Small intestine (tissue), 7 donors: Measurements from ENCODE around the gene CCDC154. TPM values are rescaled to one million over a fixed set of nuclear protein-coding genes. Genes with fewer than 3 reads are reported as not detected.
"Not testable (repeated sequence)": the region's sequence is repeated elsewhere in the genome, so short reads cannot be mapped to it uniquely, and the experiment has no call there.

Experiments used
- DNase-seq, 2 donors: peaks; one replicate each; pipeline versions ENCODE4 v3.0.0 to v3.0.0-alpha.2; 2013
- FAIRE-seq: peaks from 2 replicates; lab custom pipeline; 2012; peaks lifted over from hg19 to GRCh38; lab: Jason Lieb, UNC
- H3K27ac ChIP-seq, 3 donors: one replicate each; pipeline ENCODE4 v1.5.1; 2013; ENCODE audit warnings: low read length in 2 of 3, mild to moderate bottlenecking in 2 of 3, control low read depth in 1 of 3, inconsistent platforms in 1 of 3, low read depth in 1 of 3, moderate library complexity in 1 of 3
- H3K27me3 ChIP-seq, 3 donors: one replicate each; pipeline ENCODE4 v1.6.1; 2013; ENCODE audit warnings: low read length in 3 of 3, inconsistent platforms in 1 of 3; ENCODE audit not compliant: control insufficient read depth in 3 of 3, insufficient read depth in 3 of 3
- H3K36me3 ChIP-seq, 3 donors: one replicate each; pipeline ENCODE4 v1.6.1; 2013; ENCODE audit warnings: low read length in 3 of 3, inconsistent platforms in 1 of 3, low read depth in 1 of 3, mild to moderate bottlenecking in 1 of 3, moderate library complexity in 1 of 3; ENCODE audit not compliant: control insufficient read depth in 3 of 3, insufficient read depth in 2 of 3
- H3K4me1 ChIP-seq, 3 donors: one replicate each; pipeline ENCODE4 v1.6.1; 2013; ENCODE audit warnings: low read length in 2 of 3, inconsistent platforms in 1 of 3, low read depth in 1 of 3, mild to moderate bottlenecking in 1 of 3, moderate library complexity in 1 of 3; ENCODE audit not compliant: control insufficient read depth in 3 of 3, insufficient read depth in 2 of 3
- H3K4me3 ChIP-seq, 3 donors: one replicate each; pipeline ENCODE4 v1.5.1; 2013; ENCODE audit warnings: low read length in 3 of 3, control low read depth in 1 of 3, inconsistent platforms in 1 of 3, low read depth in 1 of 3, mild to moderate bottlenecking in 1 of 3, moderate library complexity in 1 of 3
- H3K9me3 ChIP-seq, 2 donors: one replicate each; pipeline ENCODE4 v1.6.1; 2013; ENCODE audit warnings: low read depth in 1 of 2, low read length in 1 of 2; ENCODE audit not compliant: control insufficient read depth in 2 of 2, insufficient read depth in 1 of 2
- WGBS, 3 donors: extraction: QIAGEN DNeasy Blood & Tissue Kit; methylation state at CpG; one replicate each; pipeline ENCODE4 v1.1.7; 2013; 5-methylcytosine and 5-hydroxymethylcytosine counted together
- polyA plus RNA-seq, 4 donors: library from polyadenylated mRNA; stranded (reverse) in 3 of 4; unstranded in 1 of 4; fragments of 200-250 nt in 3 of 4; fragments of 120-200 nt in 1 of 4; gene quantifications; one replicate each; pipeline versions ENCODE4 v1.2.1 to v1.2.3, GENCODE V29; 2013
- donor health status: healthy with polysubstance abuse.
- donor health status: control.
- donor health status: control.
- donor health status: Bipolar disorder and iron deficiency.
- donor health status: healthy.

The CCDC154 gene
- polyA plus RNA-seq, 4 donors = 0.76 to 1.4 (median 1.4) TPM; not detected in 1

GRCh38 chr16:1446296-1447080, 2.1 kb upstream of the CCDC154 start:
- 91 to 94% (median 93%) methylated on average over 35 to 41 of the region's 41 CpGs for WGBS, 3 donors
- FAIRE-seq = no peak

GRCh38 chr16:1445518-1446203, 1.3 kb upstream of the CCDC154 start:
- Histone ChIP-seq H3K4me1 (no peaks in the 10 kb centered on the region), H3K36me3 (peaks cover 3 to 55% (median 5%) of the 10 kb centered on the region in 3 donors), H3K27ac (no peak overlapping the region), H3K4me3 (no peak overlapping the region), H3K27me3 (no peaks in the 10 kb centered on the region), H3K9me3 (no peaks in the 10 kb centered on the region)
- DNase-seq (no peak), FAIRE-seq (no peak)
- 87 to 90% (median 87%) methylated on average over 20 to 25 of the region's 25 CpGs for WGBS, 3 donors

More at GRCh38 chr16:1446296-1447080, 2.1 kb upstream of the CCDC154 start:
- H3K27ac ChIP-seq = no peak overlapping the region
- no peaks in the 10 kb centered on the region for H3K27me3 ChIP-seq
- no peak for DNase-seq
- no peaks in the 10 kb centered on the region for H3K9me3 ChIP-seq
- H3K36me3 ChIP-seq = peaks cover 5 to 64% (median 6%) of the 10 kb centered on the region in 3 donors
- H3K4me1 ChIP-seq = no peaks in the 10 kb centered on the region
- H3K4me3 ChIP-seq = no peak overlapping the region

- FAIRE-seq (no peak), DNase-seq (no peak)
- Histone ChIP-seq H3K27me3 (no peaks in the 10 kb centered on the region), H3K9me3 (no peaks in the 10 kb centered on the region), H3K4me1 (no peaks in the 10 kb centered on the region), H3K4me3 (no peak overlapping the region), H3K36me3 (peaks cover 3 to 48% (median 3%) of the 10 kb centered on the region in 3 donors), H3K27ac (no peak overlapping the region)
- 83 to 86% (median 86%) methylated on average over 45 to 48 of the region's 48 CpGs for WGBS, 3 donors
These were observed 568 bp upstream of the CCDC154 start for GRCh38 chr16:1444730-1445517.

DNA sequence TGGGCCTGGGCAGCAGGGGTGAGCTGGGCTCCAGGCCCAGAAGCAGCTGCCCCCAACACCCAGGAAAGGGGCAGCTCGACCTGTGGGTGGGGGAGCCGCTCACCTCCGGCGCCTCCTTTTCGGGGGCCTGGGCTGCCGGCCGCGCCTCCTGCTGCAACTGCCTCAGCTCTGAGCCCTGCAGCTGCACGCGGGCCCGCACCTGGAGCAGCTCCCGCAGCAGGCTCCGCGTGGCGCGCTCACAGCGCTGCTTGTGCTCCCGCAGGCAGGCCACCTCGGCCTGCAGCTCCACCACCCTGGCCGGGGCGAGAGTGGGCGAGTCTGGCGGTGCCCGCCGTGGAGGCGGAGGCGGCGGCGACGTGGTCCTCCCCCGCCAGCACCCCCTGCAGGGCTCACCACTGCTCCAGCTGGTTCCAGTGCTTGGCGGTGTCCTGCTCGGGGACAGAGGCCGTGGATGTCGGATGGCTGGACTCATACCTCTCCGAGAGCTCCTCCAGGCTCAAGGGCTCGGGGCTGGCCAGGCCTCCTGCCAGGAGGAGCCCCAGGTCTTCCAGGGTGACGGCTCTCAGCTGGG, 868 bp downstream of the CCDC154 start:
- Histone ChIP-seq H3K4me1 (no peaks in the 10 kb centered on the region), H3K27ac (no peak overlapping the region), H3K4me3 (no peak overlapping the region), H3K9me3 (no peaks in the 10 kb centered on the region), H3K27me3 (no peaks in the 10 kb centered on the region), H3K36me3 (peaks cover under 1 to 34% (median 3%) of the 10 kb centered on the region in 3 donors)
- no peak for DNase-seq
- 69 to 80% (median 77%) methylated on average over 23 to 38 of the region's 38 CpGs for WGBS, 3 donors
- FAIRE-seq = no peak

GRCh38 chr16:1442697-1443096, 1.7 kb downstream of the CCDC154 start:
- Histone ChIP-seq H3K27ac (no peak overlapping the region), H3K36me3 (peaks cover 0 to 30% (median 3%) of the 10 kb centered on the region in 3 donors), H3K4me3 (no peak overlapping the region), H3K27me3 (no peaks in the 10 kb centered on the region), H3K9me3 (no peaks in the 10 kb centered on the region), H3K4me1 (no peaks in the 10 kb centered on the region)
- FAIRE-seq = no peak
- no peak for DNase-seq
- 85 to 86% (median 86%) methylated on average over 12 to 24 of the region's 24 CpGs for WGBS, 3 donors

GRCh38 chr16:1441391-1441829, 2.9 kb downstream of the CCDC154 start:
- DNase-seq (no peak), FAIRE-seq (no peak)
- Histone ChIP-seq H3K4me3 (no peak overlapping the region), H3K9me3 (no peaks in the 10 kb centered on the region), H3K36me3 (peaks cover 0 to 22% (median 3%) of the 10 kb centered on the region in 3 donors), H3K27me3 (no peaks in the 10 kb centered on the region), H3K27ac (no peak overlapping the region), H3K4me1 (no peaks in the 10 kb centered on the region)
- WGBS, 3 donors = 72 to 74% (median 73%) methylated on average over 22 of the region's 22 CpGs

GRCh38 chr16:1439699-1440074, 4.7 kb downstream of the CCDC154 start:
- H3K4me1 ChIP-seq = not testable (repeated sequence)
- 88 to 95% (median 92%) methylated on average over 4 of the region's 4 CpGs for WGBS, 3 donors

More at GRCh38 chr16:1439699-1440074, 4.7 kb downstream of the CCDC154 start:
- not testable (repeated sequence) for H3K4me3 ChIP-seq, H3K27ac ChIP-seq, H3K27me3 ChIP-seq, DNase-seq, H3K9me3 ChIP-seq, FAIRE-seq
- peaks cover 0 to 17% (median 0%) of the 10 kb centered on the region in 3 donors for H3K36me3 ChIP-seq
